ENCODE results near the gene TJAP1.

The TJAP1 gene

GRCh38 chr6:43504756-43505593 is 27.6 kb downstream of the TJAP1 start:
- DNase-seq (ENCODE audit: low read depth in 4 of 4, low spot score in 1 of 4): no peak

- no peak for DNase-seq (ENCODE audit: low read depth in 4 of 4, low spot score in 1 of 4)
These were observed 28.3 kb downstream of the TJAP1 start for GRCh38 chr6:43505718-43506117.

GRCh38 chr6:43506171-43506570 is 28.8 kb downstream of the TJAP1 start:
- no peak for DNase-seq (ENCODE audit: low read depth in 4 of 4, low spot score in 1 of 4)

- DNase-seq (ENCODE audit: low read depth in 4 of 4, low spot score in 1 of 4): peak; percentile 59 to 72 (median 66)
These were observed 29.5 kb downstream of the TJAP1 start for GRCh38 chr6:43506667-43507471.

GRCh38 chr6:43508481-43509141 is 31.2 kb downstream of the TJAP1 start:
- no peak for DNase-seq (ENCODE audit: low read depth in 4 of 4, low spot score in 1 of 4)

- no peak for DNase-seq (ENCODE audit: low read depth in 4 of 4, low spot score in 1 of 4)
These were observed 32.0 kb downstream of the TJAP1 start for GRCh38 chr6:43509142-43509983.

GRCh38 chr6:43509984-43510826 is 32.8 kb downstream of the TJAP1 start, which contains the start of gene LRRC73:
Gene LRRC73 (minus strand): TSS chr6:43510346. CDS start chr6:43509785, 561 bp downstream.
- DNase-seq (ENCODE audit: low read depth in 4 of 4, low spot score in 1 of 4): peak; percentile 55 to 71 (median 62)

- DNase-seq (ENCODE audit: low read depth in 4 of 4, low spot score in 1 of 4): no peak
These were observed 33.4 kb downstream of the TJAP1 start for GRCh38 chr6:43510827-43511163.

GRCh38 chr6:43511824-43512415 is 34.5 kb downstream of the TJAP1 start:
- DNase-seq (ENCODE audit: low read depth in 4 of 4, low spot score in 1 of 4): no peak

- DNase-seq (ENCODE audit: low read depth in 4 of 4, low spot score in 1 of 4): no peak
These were observed 38.4 kb downstream of the TJAP1 start for GRCh38 chr6:43515808-43516207.

GRCh38 chr6:43516367-43516696 is 39.0 kb downstream of the TJAP1 start:
- DNase-seq (ENCODE audit: low read depth in 4 of 4, low spot score in 1 of 4): no peak

GRCh38 chr6:43516697-43517504 is 39.5 kb downstream of the TJAP1 start, which contains the start of the genes POLR1C and YIPF3:
Gene POLR1C (plus strand): TSS chr6:43517089. CDS start chr6:43517110, 21 bp downstream.
Gene YIPF3 (minus strand): TSS chr6:43516926. CDS start chr6:43516807, 119 bp downstream.
- peak; percentile 91 to 95 (median 94) for DNase-seq (ENCODE audit: low read depth in 4 of 4, low spot score in 1 of 4)

- no peak for DNase-seq (ENCODE audit: low read depth in 4 of 4, low spot score in 1 of 4)
These were observed 40.4 kb downstream of the TJAP1 start for GRCh38 chr6:43517505-43518357.

- DNase-seq (ENCODE audit: low read depth in 4 of 4, low spot score in 1 of 4): no peak
These were observed 42.7 kb downstream of the TJAP1 start for GRCh38 chr6:43520097-43520496.

GRCh38 chr6:43521836-43522235 is 44.5 kb downstream of the TJAP1 start:
- no peak for DNase-seq (ENCODE audit: low read depth in 4 of 4, low spot score in 1 of 4)

GRCh38 chr6:43522547-43523261 is 45.3 kb downstream of the TJAP1 start:
- no peak for DNase-seq (ENCODE audit: low read depth in 4 of 4, low spot score in 1 of 4)

GRCh38 chr6:43523284-43523683 is 45.9 kb downstream of the TJAP1 start:
- no peak for DNase-seq (ENCODE audit: low read depth in 4 of 4, low spot score in 1 of 4)

All from stimulated activated CD4-positive, alpha-beta T cell treated with anti-CD3 and anti-CD28 coated beads, Interleukin-1b, Interleukin-23, amount 100 ng/mL, for 24 hours (primary cell).